HG03280 (cell line): ENCODE results near the gene NDUFAF3.

Experiments
- ATAC-seq: cut with Tn5 transposase; IDR thresholded peaks from one replicate; pipeline ENCODE4 v1.9.1; 2021; ENCODE audit warnings: mild to moderate bottlenecking, moderate library complexity; ENCODE audit not compliant: unreplicated experiment

The NDUFAF3 gene, protein sequence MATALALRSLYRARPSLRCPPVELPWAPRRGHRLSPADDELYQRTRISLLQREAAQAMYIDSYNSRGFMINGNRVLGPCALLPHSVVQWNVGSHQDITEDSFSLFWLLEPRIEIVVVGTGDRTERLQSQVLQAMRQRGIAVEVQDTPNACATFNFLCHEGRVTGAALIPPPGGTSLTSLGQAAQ

DNA sequence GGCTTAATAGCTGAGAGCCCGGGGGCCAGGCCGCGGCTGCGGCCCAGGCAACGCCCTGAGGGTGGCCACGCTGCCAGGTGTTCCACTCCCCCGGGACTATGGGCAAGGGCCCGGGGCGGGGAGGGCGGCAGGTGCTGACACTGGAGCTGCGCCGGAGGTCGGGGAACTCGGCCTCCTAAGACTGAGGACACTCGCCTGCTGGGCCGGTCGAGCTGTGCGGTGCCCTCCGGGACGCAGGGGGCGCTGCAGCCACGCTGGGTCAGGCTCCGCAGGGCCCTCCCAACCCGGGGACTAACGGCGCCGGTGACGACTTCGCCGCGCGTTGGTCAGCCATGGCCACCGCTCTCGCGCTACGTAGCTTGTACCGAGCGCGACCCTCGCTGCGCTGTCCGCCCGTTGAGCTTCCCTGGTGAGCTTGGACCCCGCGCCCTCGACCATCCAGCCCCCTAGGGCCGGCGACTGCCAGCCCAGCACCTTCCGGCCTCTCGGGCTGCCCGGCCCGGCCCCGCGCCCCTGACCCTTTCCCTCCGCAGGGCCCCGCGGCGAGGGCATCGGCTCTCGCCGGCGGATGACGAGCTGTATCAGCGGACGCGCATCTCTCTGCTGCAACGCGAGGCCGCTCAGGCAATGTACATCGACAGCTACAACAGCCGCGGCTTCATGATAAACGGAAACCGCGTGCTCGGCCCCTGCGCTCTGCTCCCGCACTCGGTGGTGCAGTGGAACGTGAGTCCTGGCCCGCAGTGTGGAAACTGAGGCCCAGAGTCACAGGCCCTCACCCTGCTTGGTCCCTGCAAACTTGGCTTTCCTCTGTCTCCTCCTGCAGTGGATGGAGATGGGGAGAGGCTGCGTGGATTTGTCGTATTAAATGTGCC is at the start of gene NDUFAF3:
TSS of gene NDUFAF3 (plus strand) at position 309 of the 875 bp plus-strand sequence. CDS start at position 333, 24 bp downstream.
- ATAC-seq, result peak; percentile 59

GRCh38 chr3:48974076-48974864 is 47.7 kb upstream of the NDUFAF3 start:
- no peak for ATAC-seq

- no peak for ATAC-seq
These were observed 42.5 kb upstream of the NDUFAF3 start for GRCh38 chr3:48979451-48979850.

GRCh38 chr3:48980295-48980694 is 41.6 kb upstream of the NDUFAF3 start:
- no peak for ATAC-seq

- ATAC-seq, result no peak
These were observed 39.9 kb upstream of the NDUFAF3 start for GRCh38 chr3:48982016-48982415.

- ATAC-seq, result no peak
These were observed 39.2 kb upstream of the NDUFAF3 start for GRCh38 chr3:48982686-48983085.

DNA sequence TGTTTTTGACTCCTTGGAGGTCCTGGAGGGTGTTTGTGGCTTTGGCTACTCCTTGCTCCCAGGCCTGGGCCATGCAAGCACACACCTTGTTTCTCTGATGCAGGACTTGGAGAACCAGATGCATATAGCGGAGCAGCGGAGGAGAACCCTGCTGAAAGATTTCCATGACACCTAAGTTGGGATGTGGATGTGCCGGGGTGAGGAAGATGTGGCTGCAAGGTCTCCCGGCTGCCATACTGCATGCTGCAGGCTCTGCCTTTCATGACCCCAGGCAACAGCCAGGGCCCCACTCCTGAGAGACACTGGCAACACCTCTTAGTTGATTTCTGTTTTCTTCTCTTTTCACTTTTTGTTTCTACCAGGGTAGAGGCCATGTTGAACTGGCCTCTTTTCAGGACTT is 38.8 kb upstream of the NDUFAF3 start:
- no peak for ATAC-seq

GRCh38 chr3:48984663-48985062 is 37.3 kb upstream of the NDUFAF3 start:
- ATAC-seq, result no peak

GRCh38 chr3:48985831-48986376 is 36.0 kb upstream of the NDUFAF3 start:
- no peak for ATAC-seq

- ATAC-seq, result no peak
These were observed 32.7 kb upstream of the NDUFAF3 start for GRCh38 chr3:48989126-48989795.

- peak; percentile 68 for ATAC-seq
These were observed 31.9 kb upstream of the NDUFAF3 start, which contains the start of gene P4HTM for GRCh38 chr3:48989796-48990635. P4HTM (plus strand) TSS chr3:48990241; CDS start chr3:48990257, 16 bp downstream.

GRCh38 chr3:48990636-48991469 is 31.1 kb upstream of the NDUFAF3 start:
- peak; percentile 18 for ATAC-seq

GRCh38 chr3:48991851-48992545 is 29.9 kb upstream of the NDUFAF3 start:
- ATAC-seq, result no peak

DNA sequence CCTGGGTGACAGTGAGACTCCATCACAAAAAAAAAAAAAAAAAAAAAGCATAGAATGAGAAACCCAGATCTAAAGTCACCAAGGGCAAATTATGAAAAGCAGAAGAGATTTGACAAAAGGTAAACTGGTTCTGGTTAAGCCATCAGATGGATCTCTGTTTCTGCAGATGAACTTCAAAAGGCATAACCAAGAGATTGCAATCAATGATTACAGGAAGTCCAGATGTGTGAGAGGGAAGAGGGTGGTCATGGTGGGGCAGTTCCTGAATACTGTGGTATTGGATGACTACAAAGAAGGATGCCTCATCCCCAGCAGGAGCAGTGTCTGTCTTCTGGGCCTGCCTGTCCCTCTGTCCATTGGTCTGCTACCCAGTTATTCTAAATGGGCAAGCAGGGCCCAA is 28.1 kb upstream of the NDUFAF3 start:
- no peak for ATAC-seq

DNA sequence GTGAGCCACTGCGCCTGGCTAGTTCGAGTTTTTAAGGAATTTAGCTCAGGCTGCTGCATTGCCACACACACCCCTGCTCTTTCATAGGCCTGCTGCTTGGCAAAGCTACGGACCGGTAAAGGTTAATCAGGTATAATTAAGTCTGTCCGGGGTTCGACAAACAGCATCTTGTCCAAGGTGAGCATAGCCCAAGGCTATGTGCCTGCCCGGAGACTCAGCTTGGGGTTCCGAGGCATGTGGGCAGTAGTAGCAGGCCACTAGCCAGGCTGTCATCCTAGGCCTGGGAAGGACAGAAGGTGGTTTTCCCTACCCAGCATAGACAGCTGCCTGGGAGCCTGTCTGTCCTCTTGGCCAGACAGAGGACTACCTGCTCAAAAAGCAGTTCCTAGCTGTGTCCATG is 25.3 kb upstream of the NDUFAF3 start:
- ATAC-seq, result no peak

DNA sequence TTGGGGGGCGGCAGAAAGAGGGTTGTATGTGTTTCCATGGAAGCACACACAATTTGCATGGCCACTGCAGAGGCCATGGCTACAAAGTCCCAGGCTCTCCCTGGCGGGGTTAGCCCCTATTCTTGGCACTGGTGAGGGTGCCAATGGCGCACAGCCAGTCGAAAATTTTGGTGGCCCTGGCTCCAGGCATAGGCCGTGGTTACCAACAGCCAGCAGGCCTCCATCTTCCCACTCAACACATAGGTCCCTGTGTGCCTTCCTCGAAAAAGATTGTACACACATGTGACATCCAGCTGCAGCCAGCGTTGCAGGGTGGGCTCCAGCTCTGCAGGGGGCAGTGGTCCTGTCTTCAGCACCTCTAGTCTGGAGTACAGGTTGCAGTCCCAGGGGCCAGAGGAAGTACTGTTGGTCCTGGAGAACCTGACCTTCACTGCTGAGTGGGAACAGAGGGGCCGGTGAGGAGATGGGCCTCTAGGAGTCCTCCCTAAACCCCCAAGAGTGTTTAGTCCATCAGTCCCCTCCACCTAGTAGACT is 24.8 kb upstream of the NDUFAF3 start:
- no peak for ATAC-seq

DNA sequence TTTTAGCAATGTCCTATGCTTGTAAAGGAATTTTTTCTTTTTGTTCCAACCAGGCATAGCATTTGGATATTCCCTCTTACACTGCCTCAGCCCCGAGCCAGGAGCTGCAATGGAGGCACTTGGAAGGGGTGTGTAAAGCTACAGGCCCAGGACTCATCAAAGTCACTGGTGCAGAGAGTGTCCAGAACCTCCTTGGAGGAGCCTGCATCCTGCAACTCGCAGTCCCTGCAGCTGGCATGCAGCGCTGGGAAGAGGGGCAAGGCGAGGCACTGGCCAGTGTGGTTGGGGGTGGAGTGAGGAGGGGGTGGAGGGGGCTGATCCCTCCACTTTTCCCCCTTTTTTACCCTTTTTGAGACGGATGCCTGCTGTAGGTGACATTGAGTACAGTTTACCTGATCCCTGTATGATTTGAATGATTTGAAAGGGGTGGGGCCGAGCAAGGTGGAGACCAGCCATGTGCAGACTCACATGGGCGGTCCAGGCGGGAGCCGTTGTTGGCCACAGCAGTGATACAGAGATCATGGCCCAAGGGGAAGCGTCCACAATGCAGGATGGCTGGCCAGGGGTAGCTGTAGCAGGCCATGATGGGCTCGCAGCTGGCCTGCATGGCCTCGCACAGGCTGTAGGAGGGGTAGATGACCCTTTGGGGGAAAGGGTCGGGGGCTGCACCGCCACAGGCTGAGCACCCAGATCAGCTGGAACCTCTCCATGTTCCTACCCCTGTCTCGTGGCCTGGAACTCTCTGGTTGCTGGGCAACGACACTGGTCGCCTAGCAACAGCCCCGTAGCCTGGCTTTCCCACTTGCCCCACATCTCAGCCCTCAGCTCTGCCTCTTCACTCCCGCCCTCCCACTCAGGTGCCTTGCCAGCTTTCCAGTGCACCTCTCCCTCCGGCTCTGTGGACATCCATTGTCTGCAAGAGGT is 23.9 kb upstream of the NDUFAF3 start:
- ATAC-seq, result no peak
